HG03521 (cell line): ENCODE data around the gene NET1.

Experiments used
- ATAC-seq: cut with Tn5 transposase; IDR thresholded peaks from one replicate; pipeline ENCODE4 v1.9.1; 2021; ENCODE audit warnings: mild to moderate bottlenecking, moderate library complexity; ENCODE audit not compliant: unreplicated experiment

NET1 gene

GRCh38 chr10:5497948-5498730 lies 85.8 kb downstream of the NET1 start:
- no peak for ATAC-seq

GRCh38 chr10:5498791-5499492 lies 86.6 kb downstream of the NET1 start:
- ATAC-seq, result no peak

GRCh38 chr10:5499493-5500140 lies 87.3 kb downstream of the NET1 start, which contains the start of gene CALML5:
CALML5 (minus strand) TSS chr10:5499570; CDS start chr10:5499438, 132 bp downstream.
- no peak for ATAC-seq

GRCh38 chr10:5500162-5500670 lies 87.9 kb downstream of the NET1 start:
- ATAC-seq, result no peak

- ATAC-seq, result no peak
Observed at GRCh38 chr10:5500910-5501309, 88.6 kb downstream of the NET1 start.

GRCh38 chr10:5502061-5502521 lies 89.7 kb downstream of the NET1 start:
- ATAC-seq, result no peak

DNA sequence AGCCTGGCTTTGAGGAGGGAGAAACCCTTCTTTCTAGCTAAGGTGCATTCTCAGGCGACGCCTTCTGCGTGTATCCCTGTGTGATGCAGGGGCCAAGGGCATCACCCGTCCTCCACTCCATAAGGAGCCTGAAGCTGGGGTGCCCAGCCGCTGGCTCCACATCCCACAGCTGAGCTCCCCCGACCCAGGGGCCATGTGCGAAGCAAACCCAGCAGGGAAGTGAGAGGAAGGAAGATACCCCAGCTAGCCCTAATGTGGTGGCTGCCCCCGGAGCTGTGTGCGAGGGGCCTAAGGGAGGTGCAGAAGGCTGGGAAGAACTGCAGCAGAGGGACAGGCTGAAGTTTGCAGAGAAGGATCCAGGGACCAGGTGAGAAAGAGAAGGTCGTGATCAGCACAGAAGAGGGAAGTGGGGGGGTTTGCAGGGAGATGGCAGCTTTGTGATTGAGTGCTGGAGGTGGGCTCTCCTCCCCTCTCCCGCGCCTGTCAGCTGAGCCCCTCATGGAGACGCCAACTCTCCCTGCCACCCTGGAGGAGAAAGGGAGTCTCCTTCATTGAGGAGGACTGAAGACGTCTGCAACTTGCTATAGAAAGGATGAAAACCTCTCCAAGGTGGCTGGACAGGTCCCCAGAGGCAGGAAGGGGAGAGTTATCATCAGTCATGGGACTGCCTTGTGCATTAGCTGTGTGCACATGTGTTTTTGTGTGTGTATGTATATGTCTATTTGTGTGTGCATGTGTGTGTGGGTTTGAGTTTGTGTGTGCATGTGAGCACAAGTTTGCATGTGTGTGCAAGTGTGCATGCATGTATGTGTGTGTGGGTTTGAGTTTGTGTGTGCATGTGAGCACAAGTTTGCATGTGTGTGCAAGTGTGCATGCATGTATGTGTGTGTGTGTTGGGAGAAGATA lies 90.5 kb downstream of the NET1 start:
- no peak for ATAC-seq

DNA sequence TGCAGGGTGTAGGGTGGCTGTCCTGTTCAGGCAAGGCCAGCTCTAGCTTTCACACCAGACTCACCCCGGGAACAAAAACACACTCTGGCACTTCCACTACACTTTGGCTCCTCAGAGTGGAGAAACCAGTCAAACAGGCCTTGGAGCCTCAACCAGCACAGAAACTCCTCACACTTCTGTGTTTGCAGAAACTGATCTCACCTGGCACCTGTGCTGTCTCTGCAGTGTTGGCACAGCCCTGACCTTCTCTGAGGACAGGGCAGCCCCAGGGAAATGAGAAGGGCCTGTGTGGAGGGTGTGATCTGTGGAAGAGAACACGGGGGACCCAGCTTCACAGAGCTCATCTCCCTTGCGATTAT lies 91.1 kb downstream of the NET1 start:
- no peak for ATAC-seq

- no peak for ATAC-seq
Observed at GRCh38 chr10:5504146-5505072, 92.1 kb downstream of the NET1 start.

DNA sequence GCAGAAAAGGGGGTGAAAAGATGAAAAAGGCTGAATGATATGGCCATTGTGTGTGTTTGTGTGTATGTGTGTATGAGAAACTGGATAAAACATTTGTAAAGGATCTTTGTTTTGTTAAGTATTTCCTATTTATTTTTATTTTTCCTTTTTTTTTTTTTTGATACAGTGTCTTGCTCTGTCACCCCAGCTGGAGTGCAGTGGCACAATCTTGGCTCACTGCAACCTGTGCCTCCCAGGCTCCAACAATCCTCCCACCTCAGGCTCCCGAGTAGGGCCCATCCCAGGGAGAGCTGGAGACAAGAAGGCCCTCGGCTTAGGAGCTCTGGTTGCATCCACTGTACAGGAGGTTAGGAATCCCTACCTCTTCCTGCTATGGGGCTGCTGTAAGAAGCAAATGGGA lies 93.9 kb downstream of the NET1 start:
- ATAC-seq, result no peak

GRCh38 chr10:5506751-5507648 lies 94.6 kb downstream of the NET1 start:
- ATAC-seq, result no peak

- no peak for ATAC-seq
Observed at GRCh38 chr10:5507649-5508131, 95.3 kb downstream of the NET1 start.

DNA sequence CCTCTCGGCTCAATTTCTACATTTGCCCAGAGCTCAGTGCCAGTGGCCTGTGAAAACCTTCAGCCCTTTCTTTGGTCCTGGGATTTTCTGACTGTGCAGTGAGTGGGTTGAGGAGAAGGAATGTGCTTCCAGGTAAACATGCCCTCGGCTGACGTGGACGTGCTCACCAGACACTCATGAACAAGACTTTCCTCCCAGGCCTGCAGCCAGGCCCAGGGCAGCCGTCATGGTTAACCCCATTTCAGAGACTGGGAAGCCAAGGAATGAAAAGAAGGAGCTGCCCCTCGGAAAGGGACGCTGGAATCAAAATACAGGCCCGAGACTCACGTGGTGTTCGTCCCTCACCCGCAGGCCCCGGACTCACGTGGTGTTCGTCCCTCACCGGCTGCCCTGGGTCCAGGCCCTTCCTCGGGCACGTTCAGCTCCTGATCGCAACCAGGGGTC lies 95.8 kb downstream of the NET1 start:
- no peak for ATAC-seq
